GM21786 (cell line): ENCODE measurements around the gene NCBP1.
"Not testable (repeated sequence)": the region's sequence is repeated elsewhere in the genome, so short reads cannot be mapped to it uniquely, and the experiment has no call there.

Experiments used
- ATAC-seq: cut with Tn5 transposase; IDR thresholded peaks from one replicate; pipeline ENCODE4 v1.9.1; 2021; ENCODE audit not compliant: unreplicated experiment

The NCBP1 gene, protein sequence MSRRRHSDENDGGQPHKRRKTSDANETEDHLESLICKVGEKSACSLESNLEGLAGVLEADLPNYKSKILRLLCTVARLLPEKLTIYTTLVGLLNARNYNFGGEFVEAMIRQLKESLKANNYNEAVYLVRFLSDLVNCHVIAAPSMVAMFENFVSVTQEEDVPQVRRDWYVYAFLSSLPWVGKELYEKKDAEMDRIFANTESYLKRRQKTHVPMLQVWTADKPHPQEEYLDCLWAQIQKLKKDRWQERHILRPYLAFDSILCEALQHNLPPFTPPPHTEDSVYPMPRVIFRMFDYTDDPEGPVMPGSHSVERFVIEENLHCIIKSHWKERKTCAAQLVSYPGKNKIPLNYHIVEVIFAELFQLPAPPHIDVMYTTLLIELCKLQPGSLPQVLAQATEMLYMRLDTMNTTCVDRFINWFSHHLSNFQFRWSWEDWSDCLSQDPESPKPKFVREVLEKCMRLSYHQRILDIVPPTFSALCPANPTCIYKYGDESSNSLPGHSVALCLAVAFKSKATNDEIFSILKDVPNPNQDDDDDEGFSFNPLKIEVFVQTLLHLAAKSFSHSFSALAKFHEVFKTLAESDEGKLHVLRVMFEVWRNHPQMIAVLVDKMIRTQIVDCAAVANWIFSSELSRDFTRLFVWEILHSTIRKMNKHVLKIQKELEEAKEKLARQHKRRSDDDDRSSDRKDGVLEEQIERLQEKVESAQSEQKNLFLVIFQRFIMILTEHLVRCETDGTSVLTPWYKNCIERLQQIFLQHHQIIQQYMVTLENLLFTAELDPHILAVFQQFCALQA

GRCh38 chr9:97632985-97633858, at the start of gene NCBP1, which contains the start of gene TSTD2:
Gene NCBP1 (plus strand): TSS chr9:97633821. CDS start chr9:97633882, 61 bp downstream.
Gene TSTD2 (minus strand): TSS chr9:97633368. CDS start chr9:97627562, 5,806 bp downstream.
- ATAC-seq = peak; percentile 83

DNA sequence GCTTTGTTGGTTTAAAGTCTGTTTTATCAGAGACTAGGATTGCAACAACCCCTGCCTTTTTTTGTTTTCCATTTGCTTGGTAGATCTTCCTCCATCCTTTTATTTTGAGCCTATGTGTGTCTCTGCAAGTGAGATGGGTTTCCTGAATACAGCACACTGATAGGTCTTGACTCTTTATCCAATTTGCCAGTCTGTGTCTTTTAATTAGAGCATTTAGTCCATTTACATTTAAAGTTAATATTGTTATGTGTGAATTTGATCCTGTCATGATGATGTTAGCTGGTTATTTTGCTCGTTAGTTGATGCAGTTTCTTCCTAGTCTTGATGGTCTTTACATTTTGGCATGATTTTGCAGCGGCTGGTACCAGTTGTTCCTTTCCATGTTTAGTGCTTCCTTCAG, 48.8 kb upstream of the NCBP1 start:
- not testable (repeated sequence) for ATAC-seq

DNA sequence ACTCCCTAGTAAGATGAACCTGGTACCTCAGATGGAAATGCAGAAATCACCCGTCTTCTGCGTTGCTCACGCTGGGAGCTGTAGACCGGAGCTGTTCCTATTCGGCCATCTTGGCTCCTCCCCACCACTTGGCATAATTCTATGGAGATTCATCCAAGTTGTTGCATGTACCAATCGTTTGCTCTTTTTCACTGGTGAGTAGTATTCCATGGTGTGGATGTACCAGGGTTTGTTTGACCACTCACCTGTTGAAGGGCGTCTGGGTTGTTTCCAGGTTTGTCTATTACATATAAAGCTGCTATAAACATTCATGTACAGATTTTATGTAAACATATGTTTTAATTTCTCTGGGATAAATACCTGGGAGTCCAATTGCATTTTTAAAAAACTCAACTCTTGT, 46.7 kb upstream of the NCBP1 start:
- not testable (repeated sequence) for ATAC-seq

GRCh38 chr9:97591535-97591934, 42.1 kb upstream of the NCBP1 start:
- no peak for ATAC-seq

DNA sequence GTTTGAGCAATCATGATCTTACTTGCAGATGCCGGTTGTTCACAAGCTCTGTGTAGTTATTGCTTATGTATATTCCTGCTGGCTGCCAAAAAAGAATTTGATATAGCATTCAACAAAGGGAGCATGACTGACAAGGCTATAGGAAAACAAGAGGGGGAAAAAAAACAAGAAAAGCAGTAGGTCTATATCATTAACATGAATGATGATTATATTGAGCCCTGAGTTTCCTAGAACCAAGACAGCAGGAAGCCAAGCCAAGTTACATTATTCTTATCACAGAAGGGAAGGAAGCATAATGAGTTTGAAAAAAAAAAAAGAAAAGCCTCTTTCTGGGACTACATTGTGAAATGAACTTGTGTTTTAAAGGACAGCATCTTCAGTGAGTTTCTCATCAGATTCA, 41.5 kb upstream of the NCBP1 start:
- ATAC-seq = no peak

DNA sequence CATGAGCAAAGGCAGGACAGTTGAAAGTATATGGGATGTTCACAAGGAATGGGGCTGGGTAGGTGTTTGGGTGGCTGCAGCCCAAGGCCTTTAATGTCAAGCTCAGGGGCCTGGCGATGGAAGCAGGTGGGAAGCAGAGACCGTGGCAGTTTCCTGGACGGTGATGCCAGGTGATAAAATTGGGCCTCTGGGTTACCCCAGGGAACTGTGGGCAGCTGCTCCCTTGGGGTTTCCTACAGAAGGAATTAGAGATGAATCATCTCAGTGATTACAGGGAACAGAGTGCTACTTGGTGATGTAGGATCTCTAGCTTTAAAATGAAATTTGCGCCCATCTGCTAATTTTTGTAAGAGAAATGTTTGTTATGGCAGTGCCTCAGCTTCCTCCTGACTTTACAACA, 39.7 kb upstream of the NCBP1 start:
- no peak for ATAC-seq

DNA sequence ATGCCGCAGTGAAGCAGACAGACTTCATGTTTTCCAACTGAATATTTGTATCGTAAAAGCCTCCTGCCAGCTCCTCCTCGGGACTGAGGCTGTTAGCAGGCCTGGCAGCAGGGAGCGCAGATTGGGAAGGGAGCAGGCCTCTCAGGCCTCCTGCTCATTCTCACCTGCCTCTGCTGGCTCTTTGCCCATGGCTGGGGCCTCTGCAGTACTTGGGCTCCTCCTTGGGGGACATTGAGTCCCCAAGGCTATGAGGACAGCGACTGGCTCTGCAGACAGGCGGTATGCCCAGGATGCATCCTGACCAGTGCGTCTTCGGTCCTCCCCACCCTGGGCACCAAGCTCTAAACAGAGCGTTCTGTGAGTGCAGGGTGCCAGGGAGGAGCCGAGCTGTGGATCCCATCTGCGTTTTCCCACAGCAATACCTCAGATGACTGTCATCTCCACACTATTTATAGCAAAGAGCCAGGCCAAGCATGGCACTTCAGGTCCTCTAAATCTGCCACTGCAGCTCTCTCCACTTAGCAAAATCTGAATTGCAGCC, 39.2 kb upstream of the NCBP1 start:
- ATAC-seq = no peak

GRCh38 chr9:97596906-97597305, 36.7 kb upstream of the NCBP1 start:
- ATAC-seq = no peak

DNA sequence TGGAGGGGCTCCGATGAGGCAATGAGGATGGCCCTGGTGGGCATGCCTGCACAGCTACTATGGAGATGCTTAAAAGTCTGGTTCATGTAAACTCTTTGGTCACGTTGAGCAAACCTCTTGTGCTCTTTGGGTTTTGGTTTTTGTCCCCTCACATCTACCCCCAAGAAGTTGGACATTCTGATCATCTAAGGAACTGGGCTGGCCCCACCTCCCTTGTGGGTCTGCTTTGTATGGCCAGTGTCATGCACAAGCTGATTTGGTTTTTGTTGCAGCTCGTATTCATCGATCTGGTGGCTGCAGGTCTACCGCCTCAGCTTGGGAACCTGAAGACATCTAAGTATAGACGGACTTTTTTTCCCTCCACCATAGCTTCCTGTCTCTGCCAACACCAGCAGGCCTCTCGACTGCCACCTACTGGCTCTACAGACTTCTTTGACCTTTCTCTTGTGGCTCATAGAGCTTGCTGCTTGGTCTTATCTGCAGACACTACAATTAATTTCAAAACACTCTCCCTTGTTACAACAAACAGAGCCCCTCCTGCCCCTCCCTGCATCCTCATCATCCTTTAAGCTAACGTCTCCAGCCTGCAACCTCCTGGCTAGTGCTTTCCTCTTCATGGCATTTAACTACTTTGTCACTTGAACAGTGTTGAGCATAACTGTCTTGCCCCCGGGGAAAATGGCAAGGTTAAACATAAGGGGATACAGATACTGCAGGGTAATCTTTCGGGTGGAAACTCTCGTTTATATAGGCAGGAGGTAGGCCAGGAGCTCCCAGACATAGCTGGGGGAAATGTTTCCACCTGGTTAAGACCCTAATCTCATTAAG, 34.9 kb upstream of the NCBP1 start:
- peak; percentile 88 for ATAC-seq

GRCh38 chr9:97599314-97599846, 34.2 kb upstream of the NCBP1 start:
- no peak for ATAC-seq

DNA sequence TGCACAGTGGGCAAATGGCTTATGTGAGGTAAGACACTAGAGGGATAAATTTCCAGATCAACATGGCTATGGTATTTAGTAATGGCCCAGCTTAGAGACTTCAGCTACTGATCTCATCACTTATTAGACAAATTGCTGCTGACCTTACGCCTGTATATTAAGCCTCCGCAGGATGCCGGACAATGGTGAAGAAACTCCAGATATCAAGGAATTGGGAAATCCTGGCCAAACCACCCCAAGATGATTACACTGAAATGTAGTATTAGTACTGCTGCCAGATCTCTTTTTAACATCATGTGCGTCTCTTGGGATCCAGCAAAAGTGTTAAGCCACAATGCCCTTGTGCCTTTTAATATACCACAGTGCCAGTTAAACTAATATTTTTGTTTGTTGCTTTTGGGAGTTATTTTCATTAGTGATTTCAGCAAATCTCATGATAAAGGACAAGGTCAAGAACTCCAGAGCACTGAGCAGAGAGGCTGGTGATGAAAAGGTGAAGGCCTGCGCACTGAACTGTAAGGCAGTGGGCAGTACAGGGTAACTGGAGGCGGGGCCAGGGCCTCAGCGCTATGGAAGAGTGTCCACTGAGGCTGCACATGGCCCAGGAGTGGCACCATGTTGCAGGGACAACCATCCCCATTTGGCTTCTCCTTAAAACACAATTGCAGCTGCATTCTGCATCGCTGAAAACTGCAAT, 32.9 kb upstream of the NCBP1 start:
- ATAC-seq = no peak

DNA sequence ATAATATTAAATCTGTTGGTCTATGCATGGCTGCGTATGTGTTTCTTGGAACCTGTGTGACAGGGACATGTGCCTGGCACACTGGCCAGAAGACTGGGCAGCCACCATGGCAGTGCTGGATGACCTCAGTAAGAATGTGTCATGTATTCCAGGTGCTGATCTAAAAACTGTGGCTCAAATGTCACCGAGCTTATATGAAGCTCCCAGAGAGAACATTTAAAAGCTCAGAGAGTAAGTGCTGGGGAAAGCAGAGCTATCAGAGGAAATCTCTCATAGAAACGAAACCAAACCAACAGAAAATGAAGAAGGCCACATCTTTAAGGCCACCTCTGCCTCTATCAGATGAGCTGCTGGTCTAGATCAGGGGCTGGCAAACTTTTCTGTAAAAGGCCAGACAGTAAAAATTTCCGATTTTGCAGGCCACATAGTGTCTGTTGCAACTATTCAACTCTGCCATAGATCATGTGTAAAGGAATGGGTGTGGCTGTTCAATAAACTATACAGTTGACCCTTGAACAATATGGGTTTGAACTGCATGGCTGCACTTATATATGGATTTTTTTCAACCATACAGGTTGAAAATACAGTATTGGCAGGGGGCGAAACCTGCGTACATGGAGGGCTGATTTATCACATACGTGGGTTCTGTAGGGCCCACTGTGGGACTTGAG, 32.3 kb upstream of the NCBP1 start:
- ATAC-seq = no peak

- no peak for ATAC-seq
Measured at GRCh38 chr9:97602430-97602829, 31.2 kb upstream of the NCBP1 start.

DNA sequence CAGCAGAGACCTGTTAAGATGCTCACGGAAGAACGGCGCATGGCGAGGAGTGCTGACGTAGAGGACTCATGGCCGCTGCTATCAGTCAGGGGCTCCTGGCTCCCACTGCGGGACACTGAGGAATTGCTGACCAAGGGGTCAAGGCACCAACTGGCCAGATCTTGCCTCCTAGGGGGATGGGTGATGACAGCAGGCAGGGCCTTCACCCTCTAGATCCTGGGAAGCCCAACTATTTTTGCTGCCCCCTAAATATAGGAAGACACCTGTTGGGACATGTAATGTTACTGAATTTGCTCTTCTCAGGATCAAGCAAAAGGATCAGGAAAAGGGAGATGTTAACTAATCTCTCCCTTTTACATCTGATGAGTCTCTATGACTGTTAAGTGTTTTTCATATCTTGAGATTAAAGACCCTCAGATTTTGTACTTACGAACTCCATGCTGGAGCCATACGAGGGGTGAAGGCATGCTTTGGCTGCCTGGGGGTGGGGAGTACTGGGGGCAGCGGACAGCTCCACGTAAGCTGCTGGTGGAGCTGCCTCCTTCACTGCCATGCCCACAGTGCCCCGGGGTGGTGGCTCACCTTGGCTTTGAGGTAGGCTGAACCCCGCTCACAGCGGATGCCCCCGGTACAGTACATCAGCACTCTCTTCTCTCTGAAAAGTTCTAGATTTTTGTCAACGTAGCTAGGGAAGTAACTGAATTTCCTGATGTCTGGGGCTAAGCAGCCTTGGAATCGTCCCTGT, 28.5 kb upstream of the NCBP1 start:
- no peak for ATAC-seq

DNA sequence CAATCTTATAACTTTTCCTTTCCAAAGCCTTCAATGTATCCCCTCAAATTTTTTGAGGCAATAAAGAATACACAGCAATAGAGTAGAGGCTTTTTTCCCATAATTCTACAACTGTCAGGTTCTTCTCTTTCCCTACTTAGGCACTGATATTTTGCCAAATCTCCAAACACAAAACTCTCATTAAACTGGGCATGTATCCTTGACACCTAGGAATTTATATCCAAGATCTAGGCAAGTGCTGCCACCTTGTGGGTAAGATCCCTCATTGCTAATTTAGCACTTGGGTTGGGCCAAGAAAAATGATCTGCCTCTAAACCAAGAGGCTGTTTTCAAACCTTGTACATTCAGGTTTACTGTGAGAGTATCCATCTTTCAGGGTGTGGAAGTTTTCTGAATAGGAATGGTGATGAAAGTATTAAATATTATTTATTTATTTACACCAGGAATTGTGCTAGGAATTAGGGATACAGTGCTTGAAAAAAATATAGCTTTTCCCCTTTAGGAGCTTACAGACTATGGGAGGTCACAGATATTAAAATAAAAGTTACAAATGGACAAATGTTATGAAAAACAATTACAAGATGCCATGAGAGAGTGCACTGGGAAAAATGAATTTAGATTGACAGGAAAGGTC, 18.1 kb upstream of the NCBP1 start:
- no peak for ATAC-seq

DNA sequence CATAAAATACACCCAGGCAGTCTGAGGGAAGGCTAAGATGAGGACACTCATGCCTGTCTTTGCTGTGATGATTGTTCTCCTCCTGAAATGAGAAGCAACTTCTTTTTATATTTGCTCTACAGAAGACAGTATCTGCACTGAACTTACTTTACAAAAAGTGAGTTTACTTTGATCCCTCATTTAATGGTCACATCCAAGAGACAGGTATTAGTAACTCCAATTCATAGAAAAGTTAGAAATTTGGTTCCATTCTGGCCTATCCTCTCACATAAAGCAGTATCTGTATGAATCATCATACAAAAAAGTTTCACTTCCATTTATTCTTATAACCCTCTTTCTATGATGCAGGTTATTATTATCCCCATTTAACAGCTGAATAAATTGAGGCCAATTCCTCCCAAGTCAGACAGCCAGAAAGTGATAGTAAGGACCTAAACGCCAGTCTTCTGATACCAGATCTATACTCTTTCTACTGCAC, 15.6 kb upstream of the NCBP1 start:
- no peak for ATAC-seq

DNA sequence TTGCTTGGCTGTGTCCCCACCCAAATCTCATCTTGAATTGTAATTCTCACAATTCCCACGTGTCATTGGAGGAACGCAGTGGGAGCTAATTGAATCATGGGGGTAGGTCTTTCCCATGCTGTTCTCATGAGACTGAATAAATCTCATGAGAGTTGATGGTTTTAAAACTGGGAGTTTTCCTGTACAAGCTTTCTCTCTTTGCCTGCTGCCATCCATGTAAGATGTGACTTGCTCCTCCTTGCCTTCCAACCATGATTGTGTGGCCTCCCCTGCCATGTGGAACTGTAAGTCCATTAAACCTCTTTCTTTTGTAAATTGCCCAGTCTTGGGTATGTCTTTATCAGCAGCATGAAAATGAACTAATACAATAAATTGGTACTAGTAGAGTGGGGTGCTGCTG, 13.6 kb upstream of the NCBP1 start:
- not testable (repeated sequence) for ATAC-seq
